GM19397 (cell line): ENCODE measurements around the gene DPEP3.
"Not testable (repeated sequence)": the region's sequence is repeated elsewhere in the genome, so short reads cannot be mapped to it uniquely, and the experiment has no call there.

Source experiments
- ATAC-seq: cut with Tn5 transposase; IDR thresholded peaks from one replicate; pipeline ENCODE4 v1.9.1; 2021; ENCODE audit warnings: mild to moderate bottlenecking, moderate library complexity; ENCODE audit not compliant: unreplicated experiment

The DPEP3 gene

DNA sequence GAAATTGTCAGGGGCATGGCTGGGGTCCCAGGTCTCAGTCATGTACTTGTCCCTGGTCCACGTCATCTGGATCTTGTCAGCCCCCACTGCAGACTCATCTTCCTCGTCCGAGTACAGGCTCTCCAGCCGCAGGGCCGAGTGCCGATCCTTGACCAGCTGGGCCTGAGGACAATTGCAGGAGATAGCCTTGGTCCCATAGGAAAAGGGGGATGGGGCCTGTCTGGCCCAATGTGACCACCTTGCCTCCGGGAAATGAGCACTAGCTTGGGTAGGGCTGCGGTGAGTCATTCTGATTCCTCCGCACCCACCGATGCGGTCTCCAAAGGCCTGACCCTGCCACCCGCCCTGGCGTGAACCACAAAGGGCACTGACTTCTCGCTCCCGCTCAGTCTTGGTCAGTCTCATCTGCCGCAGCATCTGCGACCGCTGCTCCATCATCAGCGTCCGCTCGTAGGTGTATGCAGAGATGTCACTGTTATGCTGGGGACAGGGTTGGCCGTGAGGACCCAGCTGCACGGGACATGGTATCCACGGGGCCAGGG, 34.8 kb downstream of the DPEP3 start:
- ATAC-seq = no peak

DNA sequence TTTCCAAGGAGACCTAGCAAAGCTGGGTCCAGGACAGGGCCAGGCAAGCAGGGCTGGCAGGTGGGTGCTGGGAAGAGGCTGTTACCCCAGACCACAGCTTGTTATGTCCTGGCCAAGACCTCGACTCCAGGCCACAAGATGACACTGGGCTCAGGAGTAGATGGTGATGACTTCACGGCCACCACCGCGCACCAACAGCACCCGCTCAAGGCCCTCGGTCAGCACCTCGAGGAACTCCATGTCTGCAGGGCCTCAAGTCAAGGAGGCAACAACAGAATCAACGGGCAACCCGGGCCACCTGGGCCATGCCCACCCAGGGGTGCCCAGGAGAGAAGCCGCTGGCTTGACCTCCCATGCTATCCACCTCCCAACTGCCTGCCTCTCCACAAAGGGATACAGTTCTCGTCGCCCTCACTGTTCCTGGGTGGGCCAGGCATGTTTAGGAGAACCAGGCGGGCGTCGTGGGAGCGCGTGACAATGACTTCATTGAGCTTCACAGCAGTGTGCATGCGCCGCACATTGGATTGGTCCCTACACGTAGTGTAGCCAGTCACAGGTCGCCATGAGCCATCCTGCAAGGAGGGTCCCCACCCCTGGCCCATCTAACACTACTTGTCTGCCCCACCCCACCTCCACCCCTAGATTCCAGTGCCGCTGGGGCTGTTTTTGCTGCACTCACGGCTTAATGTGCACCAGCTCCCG, 35.5 kb downstream of the DPEP3 start:
- ATAC-seq = no peak

DNA sequence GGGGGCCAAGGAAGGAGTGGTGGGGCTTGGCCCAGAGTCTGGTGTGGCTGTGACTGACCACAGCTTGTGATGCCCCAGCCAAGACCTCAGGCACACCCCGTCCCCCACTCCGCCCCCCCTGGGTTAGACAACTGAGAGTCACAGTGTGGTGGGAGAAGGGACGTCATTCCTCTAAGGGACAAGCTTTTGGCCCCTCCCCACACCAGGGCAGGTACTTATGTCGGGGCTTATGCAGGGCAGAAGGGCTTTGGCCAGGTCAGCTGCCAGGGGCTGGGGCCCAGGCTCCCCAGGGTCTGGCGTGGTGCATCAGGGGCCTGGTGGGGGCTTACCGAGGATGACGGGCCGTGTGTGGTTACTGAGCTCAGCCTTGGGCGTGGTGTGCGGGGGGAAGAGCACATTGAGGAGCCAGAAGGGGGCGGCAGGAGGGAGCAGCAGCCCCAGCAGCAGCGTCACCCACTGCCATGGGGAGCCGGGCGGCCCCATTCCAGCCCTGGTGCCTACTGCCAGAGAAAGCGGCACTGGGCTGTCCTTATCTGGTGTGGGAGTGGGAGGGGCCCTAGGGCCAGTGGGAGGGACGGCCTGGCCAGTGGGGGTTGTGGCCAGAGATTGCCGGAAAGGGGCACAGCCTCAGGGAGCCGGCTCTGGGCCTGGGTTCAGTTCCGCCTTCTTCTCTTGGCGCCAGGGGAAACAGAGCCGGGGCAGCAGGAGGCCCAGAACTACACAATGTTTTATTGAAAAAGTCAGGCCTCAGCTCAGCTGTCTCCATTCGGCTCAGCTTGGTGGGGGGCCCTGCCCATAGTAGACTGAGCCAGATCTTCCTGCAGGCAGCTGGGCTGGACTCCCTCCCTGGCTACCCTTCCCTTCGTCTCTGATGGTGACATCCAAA, 36.4 kb downstream of the DPEP3 start, which contains the start of gene LCAT:
TSS of gene LCAT (minus strand) at position 502 of the 886 bp plus-strand sequence. CDS start at position 483, 19 bp downstream.
- no peak for ATAC-seq

DNA sequence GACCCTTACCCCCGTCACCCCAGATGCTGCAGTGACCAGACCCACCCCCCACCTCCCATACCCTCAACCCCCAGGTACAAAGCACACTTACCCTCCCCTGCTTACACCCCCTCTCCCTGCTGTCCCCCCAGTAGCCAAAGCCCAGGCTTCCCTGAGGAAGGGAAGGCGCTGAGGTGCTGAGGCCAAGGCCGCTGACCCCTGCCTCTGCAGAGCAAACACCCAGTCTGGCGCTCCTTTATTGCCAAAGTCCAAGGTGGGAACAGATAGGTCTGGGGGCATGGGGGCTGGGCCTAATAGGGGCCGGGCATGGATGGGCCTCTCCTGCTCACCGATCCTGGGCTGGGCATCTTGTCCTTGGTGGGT, 37.1 kb downstream of the DPEP3 start:
- ATAC-seq = no peak

DNA sequence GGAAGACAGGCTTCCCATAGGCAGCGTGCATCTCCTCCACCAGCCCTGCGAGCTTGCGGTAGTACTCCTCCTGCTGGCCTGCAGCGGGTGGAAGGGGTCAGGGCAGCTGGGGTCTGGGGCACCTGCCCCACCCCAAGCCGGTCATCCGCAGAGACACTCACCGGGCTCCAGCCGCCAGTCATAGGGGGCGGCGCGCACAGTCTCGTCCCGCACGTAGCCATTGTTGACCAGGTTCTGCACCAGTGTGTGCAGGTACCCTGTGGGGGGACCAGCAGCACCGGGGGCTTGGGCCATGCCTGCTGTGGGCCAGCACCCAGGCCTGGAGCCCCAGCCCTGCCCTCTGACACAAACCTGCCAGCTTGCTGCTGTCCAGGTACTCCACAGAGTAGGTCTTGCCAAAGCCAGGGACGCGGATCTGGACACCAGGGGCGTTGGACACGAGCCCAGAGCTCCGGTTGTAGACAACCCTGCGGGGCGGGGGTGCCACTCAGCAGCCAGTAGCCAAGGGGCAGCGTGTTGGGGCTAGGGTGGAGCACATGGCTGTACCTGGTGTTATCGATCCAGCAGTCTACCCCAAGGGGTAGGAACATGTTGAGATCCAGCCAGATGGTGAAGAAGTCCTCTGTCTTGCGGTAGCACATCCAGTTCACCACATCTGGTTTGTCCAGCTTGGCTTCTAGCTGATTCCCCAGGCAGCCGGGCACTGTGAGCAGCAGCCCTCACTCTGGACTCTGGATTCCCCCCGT, 37.6 kb downstream of the DPEP3 start:
- ATAC-seq = no peak

DNA sequence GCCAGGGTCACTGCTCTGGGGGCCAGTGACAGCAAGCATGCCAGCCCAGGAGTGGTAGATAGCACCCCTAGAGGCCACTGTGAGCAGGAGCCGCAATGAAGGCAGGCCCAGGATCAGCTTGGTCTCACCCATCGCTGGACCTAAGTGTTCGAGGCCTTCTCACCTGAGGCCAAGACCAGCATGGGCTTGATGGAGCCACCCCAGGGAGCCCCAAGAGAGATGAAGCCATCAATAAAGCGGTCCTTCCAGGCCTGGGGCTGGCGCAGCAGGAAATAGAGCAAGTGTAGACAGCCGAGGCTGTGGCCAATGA, 38.1 kb downstream of the DPEP3 start:
- ATAC-seq = no peak

DNA sequence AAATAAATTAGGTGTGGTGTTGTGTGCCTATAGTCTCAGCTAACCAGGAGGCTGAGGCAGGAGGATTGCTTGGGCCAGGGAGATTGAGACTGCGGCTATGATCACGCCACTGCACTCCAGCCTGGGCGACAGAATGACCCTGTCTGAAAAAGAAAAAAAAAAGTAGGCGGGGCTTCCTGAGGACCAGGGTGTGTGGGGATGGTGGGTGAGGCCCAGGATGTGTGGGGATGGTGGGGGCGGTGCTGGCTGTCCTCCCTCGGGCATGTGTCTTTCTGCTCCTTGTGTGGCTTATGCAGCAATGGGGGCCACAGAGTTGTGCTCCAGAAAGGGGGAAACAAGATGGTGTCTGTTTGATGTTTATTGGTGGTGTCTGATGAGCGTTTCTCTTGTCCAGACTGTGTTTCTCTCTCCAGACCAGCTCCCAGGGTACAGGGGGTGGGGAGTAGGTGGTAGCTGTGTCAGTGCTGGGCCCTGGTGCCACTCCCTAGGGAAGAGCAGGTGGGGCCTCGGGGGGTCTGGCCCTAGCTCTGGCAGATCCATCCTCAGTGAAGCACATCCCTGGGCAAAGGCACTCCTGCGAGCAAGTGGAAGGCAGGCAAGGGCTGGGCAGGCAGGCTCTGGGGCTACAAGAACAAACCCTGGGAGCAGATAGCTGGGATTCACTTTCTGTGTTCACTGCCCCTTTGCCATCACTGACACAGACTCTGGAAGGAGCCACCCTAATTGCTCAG, 38.7 kb downstream of the DPEP3 start:
- ATAC-seq = no peak

DNA sequence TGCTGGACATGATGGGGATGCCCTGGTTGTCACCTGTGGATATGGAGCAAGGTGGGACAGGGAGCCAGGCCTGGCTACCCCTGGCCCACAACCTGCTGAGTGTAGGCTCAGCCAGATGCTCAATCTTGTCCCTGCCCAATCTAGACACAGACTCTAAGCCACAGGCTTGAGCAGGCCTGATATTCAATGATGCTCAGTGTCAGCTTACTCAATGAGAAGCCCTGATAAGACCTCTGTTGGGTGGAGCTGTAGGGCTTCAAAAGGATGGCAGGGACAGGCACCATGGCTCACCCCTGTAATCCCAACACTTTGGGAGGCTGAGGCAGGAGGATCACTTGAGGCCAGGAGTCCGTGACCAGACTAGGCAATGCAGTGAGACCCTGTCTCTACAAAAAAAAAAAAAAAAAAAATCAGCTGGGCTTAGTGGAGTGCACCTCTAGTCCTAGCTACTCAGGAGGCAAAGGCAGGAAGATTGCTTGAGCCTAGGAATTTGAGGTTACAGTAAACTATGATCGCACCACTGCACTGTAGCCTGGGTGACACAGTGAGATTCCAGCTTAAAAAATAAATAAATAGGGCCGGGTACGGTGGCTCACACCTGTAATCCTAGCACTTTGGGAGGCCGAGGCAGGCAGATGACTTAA, 39.7 kb downstream of the DPEP3 start:
- no peak for ATAC-seq

DNA sequence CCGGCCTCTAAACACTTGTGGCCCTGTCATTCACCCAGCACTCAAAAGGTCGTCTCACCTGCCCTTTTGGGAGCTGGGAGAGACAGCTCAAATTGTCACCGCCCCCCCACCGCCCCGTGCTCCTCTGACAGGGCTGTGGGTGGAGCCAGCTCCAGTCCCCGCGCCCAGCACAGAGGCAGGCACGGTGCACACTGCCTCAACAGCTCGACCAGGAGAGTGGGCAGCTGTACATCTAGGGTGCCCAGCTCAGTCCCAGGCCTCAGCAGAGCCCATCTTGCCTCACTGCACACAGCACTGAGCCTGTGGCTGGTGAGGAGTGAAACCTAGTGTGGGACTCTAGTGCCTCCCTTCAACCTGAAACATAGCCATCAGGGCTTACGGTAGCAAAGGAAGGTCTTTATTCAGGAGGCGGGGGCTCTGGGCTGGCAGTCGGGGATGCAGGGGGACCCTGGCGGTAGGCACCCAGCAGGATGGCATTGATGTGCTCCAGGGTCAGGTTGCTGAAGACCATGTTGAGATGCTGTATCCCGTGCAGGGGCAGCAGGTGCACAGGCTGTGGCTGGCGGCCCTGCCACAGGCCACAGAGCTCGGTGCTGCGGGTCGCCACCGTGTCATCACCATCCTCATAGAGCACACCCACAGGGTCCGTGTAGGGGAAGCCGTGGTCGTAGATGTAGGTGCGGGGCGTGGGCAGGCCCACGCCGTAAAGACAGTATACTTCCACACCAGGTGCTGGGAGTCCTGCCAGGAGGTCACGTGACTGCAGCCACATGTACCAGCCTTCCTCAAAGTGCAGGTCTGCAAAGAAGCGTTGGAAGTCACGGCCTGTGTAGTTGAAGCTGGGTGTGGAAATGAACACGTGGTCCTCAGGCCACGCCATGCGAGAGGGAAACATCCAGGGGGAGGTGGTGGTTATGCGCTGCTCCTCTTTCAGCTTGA, 40.5 kb downstream of the DPEP3 start:
- no peak for ATAC-seq

DNA sequence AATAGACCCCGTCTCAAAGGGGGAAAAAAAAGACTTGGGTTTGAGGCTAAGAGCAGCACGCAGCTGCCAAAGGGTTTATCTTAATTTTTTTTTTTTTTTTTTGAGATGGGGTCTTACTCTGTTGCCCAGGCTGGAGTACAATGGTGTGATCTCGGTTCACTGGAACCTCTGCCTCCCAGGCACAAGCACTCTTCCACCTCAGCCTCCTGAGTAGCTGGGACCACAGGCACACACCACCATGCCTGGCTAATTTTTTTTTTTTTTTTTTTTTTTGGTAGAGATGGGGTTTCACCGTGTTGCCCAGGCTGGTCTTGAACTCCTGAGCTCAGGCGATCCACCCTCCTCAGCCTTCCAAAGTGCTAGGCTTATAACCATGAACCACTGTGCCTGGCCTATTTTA, 42.6 kb downstream of the DPEP3 start:
- ATAC-seq = not testable (repeated sequence)

DNA sequence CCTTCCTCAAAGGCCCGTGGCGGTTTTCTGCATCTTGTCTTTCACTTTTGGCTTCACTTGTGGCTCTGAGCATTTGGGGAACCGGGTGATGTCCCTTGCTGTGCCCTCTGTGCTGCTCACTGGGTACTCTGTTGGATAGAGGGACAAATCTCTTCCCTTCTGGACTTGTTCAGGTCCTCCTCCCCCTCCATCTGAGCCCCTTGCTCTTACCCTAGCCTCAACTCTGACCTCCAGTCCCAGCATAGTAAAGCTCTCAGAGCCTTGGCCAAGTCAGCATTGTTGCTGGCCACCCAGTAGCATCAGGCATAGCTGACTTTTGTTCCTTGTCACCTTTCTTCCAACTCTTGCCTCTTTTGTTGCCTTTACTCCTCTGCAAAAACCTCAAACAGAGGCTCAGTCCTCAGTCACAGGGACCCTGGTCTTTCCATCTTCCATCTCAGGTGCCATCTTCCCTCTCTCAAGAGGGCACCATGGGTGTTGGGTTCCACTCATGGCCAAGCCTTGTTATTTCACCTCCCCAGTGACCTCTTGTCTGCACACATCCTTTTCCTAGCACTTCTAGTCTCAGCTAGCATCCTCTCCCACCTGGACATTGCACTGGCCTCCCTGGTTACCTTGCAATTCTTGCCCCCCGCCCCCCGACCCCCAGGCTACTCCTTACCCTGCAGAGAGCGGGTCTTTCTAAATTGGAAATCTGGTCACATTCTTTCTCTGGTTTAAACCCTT, 43.3 kb downstream of the DPEP3 start:
- ATAC-seq = peak; percentile 55

DNA sequence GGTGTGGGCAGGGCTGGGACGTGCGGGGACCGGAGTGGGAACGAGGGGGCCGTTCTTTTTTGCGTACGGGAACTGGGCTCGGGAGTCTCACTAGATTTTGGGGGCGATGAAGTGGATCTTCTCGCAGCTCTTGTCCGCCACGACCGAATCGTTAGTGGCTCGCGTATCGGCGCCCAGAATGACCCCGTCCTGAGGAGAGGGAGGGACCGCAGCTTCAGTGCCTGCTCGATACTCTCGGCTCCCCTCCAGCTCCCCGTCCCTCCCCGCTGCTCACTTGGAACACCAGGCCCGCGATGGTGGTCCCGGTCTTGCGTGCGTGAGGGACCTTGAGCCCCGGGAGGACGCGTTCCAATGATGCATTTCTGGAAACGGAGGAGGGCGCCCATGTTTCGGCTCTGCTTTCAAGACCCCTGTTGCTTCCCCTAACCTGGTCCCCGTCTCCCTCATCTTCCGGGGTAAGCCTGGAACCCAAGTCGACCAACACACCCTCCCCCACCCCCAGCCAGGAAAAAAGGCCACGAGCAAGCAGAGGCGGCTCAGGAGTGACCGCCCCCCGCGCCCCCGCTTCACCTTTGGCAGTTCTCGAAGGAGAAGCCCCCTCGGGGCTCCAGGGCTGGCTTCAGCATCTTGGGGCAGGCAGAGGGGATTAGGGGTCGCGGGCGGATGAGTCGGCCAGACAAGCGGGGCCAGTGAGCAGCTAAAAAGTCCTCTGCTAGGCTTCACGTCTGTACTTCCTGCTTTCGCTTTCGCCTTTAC, 44.0 kb downstream of the DPEP3 start, which contains the start of gene PSMB10:
TSS of gene PSMB10 (minus strand) at position 727 of the 756 bp plus-strand sequence. CDS start at position 626, 101 bp downstream.
- peak; percentile 7 for ATAC-seq

DNA sequence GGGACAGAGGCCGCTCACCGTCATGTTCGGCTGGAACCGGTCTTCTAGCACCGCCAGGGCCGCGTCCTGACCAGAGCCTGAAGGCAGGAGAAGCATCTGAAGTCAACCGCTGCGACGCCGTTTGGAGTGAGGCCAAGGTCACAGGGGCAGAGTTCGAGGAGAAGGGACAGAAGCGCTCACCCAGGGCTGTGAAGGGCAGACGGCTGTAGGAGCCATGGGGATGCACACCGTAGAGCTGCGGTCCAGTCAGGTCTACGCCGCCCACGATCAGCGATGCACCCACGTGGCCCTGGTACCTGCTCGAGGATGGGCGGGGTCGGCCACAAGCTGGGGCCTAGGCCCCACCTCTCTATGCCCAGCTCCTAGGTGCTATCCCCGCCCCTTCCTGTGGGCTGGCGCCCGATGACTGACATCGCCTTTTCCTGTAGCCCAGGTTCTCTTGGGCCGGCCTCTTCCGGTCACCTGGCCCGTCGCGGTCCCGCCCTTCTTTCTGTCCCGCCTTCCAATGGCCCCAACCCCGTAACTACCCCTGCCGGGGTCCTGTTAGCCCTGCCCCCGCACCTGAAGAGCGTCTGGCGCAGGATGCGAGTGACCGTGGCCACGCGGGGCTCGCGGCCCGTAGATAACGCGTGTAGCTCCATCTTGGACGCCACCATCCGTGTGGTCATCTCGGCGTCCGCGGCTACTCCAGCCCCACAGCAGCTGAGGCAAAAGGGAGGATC, 44.7 kb downstream of the DPEP3 start:
- peak; percentile 83 for ATAC-seq

DNA sequence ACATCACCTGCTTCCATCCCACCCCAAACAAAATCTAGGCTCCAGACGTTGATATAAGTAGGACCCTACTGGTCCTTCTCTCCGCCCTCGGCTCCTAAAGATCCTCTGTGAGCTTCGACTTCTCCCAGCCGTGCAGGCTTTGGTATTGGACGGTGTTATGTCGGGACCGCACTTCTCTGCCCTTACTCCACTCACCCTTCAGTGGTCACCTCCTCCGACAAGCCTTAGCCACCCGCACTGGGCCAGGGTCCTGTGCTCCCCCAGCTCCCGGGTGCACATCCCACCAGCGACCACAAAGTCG, 45.2 kb downstream of the DPEP3 start:
- ATAC-seq = no peak

DNA sequence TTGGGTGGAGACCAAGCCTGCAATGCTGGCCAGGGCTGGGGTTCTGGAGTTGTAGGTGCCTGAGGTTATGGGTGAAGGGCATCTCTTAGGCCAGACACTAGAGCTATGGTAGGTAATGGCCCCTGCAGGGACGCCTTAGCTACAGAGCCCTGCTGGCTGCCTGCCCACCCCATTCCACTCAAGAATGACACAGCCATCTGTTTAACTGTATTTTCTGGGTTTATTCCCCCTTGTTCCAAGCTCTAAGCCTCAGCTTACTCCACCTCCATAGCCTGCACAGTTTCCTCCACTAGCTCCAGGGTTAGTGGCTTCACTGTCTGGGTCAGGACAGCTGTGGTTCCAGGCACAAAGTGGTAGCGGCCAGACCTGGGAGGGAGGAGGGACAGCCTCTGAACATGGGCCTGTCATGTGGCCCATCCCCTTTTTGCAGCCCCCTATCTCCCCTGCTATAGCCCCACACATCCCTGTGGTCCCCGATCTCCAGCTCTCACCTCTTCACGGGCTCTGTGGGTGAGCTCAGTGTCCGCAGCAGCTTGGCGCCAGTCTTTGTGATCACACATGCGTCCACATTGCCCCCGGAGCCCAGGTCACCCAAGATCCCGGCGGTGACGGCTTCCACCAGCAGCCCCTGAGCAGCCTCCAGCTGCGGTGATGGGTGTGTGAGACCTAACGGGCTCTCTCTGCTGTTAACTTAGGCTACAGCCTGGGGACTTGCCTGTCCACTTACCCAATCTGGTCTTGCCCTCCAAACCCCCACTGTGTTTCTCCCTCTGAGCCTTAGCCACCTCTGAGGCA, 45.8 kb downstream of the DPEP3 start:
- ATAC-seq = no peak

DNA sequence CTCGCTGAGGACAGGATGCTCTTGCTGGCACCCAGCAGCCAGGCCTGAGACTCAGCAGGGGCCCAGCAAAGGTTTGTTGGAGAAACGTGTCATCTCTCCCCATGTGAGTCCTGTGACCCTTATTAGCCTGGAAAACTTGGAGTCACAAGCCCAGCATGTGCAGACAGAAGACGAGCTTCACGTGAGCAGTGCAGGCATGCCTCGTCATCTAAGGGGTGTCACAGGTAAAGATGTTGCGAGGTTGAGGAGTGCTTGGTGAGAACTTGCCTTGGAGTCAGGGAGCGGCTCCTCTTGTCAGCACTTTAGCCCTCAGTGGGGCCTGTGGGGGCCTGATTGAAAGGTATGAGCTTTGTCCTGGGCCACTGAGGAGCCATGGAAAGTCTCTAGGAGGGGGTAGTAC, 46.5 kb downstream of the DPEP3 start:
- ATAC-seq = no peak
